NCI-H1436 (cell line): Measurements from ENCODE around the gene IFITM2.
"Not testable (repeated sequence)": the region's sequence is repeated elsewhere in the genome, so short reads cannot be mapped to it uniquely, and the experiment has no call there.

Experiments
- DNase-seq: peaks from one replicate; lab custom pipeline; 2025; lab: John Stamatoyannopoulos, UW

Gene IFITM2

GRCh38 chr11:342328-342727, 34.7 kb downstream of the IFITM2 start:
- DNase-seq: no peak

GRCh38 chr11:344836-345578, 37.4 kb downstream of the IFITM2 start:
- DNase-seq: no peak

GRCh38 chr11:346529-346928, 38.9 kb downstream of the IFITM2 start:
- no peak for DNase-seq

- not testable (repeated sequence) for DNase-seq
These were observed 41.8 kb downstream of the IFITM2 start for GRCh38 chr11:349270-349954.

GRCh38 chr11:350033-350722, 42.6 kb downstream of the IFITM2 start:
- DNase-seq: not testable (repeated sequence)

- no peak for DNase-seq
These were observed 43.2 kb downstream of the IFITM2 start for GRCh38 chr11:350723-351255.

- DNase-seq: no peak
These were observed 43.8 kb downstream of the IFITM2 start for GRCh38 chr11:351411-351810.

GRCh38 chr11:352456-353031, 44.9 kb downstream of the IFITM2 start:
- DNase-seq: no peak

GRCh38 chr11:353179-353873, 45.7 kb downstream of the IFITM2 start:
- DNase-seq: no peak

GRCh38 chr11:355581-356458, 48.2 kb downstream of the IFITM2 start:
- no peak for DNase-seq

- no peak for DNase-seq
These were observed 49.0 kb downstream of the IFITM2 start for GRCh38 chr11:356610-357009.

GRCh38 chr11:357582-357981, 50.0 kb downstream of the IFITM2 start:
- DNase-seq: no peak

GRCh38 chr11:358129-358800, 50.6 kb downstream of the IFITM2 start:
- DNase-seq: no peak
